H9 (cell line): Measurements from ENCODE around the gene CAMP. TPM values are rescaled to one million over a fixed set of nuclear protein-coding genes. Genes with fewer than 3 reads are reported as not detected.
A peak's percentile ranks its signal among the peaks of the same experiment; 100 is the strongest.

Source experiments
- DNase-seq: peaks from one replicate; pipeline ENCODE4 v3.0.0-alpha.2; 2017
- H2AFZ ChIP-seq: one replicate; pipeline ENCODE4 v1.6.1; 2013; ENCODE audit warnings: mild to moderate bottlenecking, low read length, control low read depth, moderate library complexity
- H2AK5ac ChIP-seq: 2 replicates; pipeline ENCODE4 v1.6.1; 2013; ENCODE audit warnings: low read length, control low read depth, mixed read lengths; ENCODE audit not compliant: insufficient read length
- H2BK120ac ChIP-seq: one replicate; pipeline ENCODE4 v1.6.1; 2013; ENCODE audit warnings: low read depth, mild to moderate bottlenecking, low read length, control low read depth, inconsistent platforms; ENCODE audit not compliant: poor library complexity, severe bottlenecking
- H2BK12ac ChIP-seq: 2 replicates; pipeline ENCODE4 v1.6.1; 2013; ENCODE audit warnings: low read length, control low read depth, mixed read lengths, low read depth; ENCODE audit not compliant: insufficient read length
- H2BK15ac ChIP-seq: 2 replicates; pipeline ENCODE4 v1.6.1; 2013; ENCODE audit warnings: low read depth, low read length, control low read depth
- H2BK20ac ChIP-seq: one replicate; pipeline ENCODE4 v1.6.1; 2013; ENCODE audit warnings: low read depth, mild to moderate bottlenecking, low read length, control low read depth, inconsistent platforms; ENCODE audit not compliant: poor library complexity, severe bottlenecking
- H2BK5ac ChIP-seq: 2 replicates; pipeline ENCODE4 v1.6.1; 2013; ENCODE audit warnings: low read length, control low read depth, mixed read lengths; ENCODE audit not compliant: insufficient read length
- H3K14ac ChIP-seq: 2 replicates; pipeline ENCODE4 v1.6.1; 2013; ENCODE audit warnings: low read length, control low read depth; ENCODE audit not compliant: insufficient read depth
- H3K18ac ChIP-seq: 2 replicates; pipeline ENCODE4 v1.6.1; 2013; ENCODE audit warnings: low read depth, mild to moderate bottlenecking, mixed read lengths, low read length, control low read depth; ENCODE audit not compliant: insufficient read length
- H3K23ac ChIP-seq: 2 replicates; pipeline ENCODE4 v1.6.1; 2013; ENCODE audit warnings: low read length, control low read depth, mixed read lengths, low read depth; ENCODE audit not compliant: insufficient read length
- H3K23me2 ChIP-seq: 2 replicates; pipeline ENCODE4 v1.6.1; 2013; ENCODE audit warnings: low read depth, mild to moderate bottlenecking, mixed read lengths, low read length, control low read depth; ENCODE audit not compliant: insufficient read length, poor library complexity, severe bottlenecking
- H3K27ac ChIP-seq: 2 replicates; pipeline ENCODE4 v1.5.1; 2013; ENCODE audit warnings: low read length, control low read depth, mixed read lengths, low read depth; ENCODE audit not compliant: insufficient read length
- H3K27me3 ChIP-seq: 2 replicates; pipeline ENCODE4 v1.6.1; 2013; ENCODE audit warnings: low read length, control low read depth, inconsistent platforms; ENCODE audit not compliant: insufficient read depth
- H3K4ac ChIP-seq: 2 replicates; pipeline ENCODE4 v1.6.1; 2013; ENCODE audit warnings: low read depth, mild to moderate bottlenecking, control low read depth, inconsistent platforms, low read length, moderate library complexity
- H3K4me1 ChIP-seq: 2 replicates; pipeline ENCODE4 v1.6.1; 2013; ENCODE audit warnings: low read length, control low read depth, inconsistent platforms; ENCODE audit not compliant: insufficient read depth
- H3K4me2 ChIP-seq: 2 replicates; pipeline ENCODE4 v1.6.1; 2013; ENCODE audit warnings: low read length, control low read depth, mixed read lengths; ENCODE audit not compliant: insufficient read length, insufficient read depth
- H3K56ac ChIP-seq: 2 replicates; pipeline ENCODE4 v1.6.1; 2013; ENCODE audit warnings: low read depth, mild to moderate bottlenecking, mixed read lengths, low read length, control low read depth; ENCODE audit not compliant: insufficient read length
- H3K79me1 ChIP-seq: 2 replicates; pipeline ENCODE4 v1.6.1; 2013; ENCODE audit warnings: low read depth, mild to moderate bottlenecking, moderate library complexity, low read length, control low read depth, inconsistent platforms; ENCODE audit not compliant: insufficient read depth, poor library complexity, severe bottlenecking
- H3K79me2 ChIP-seq: 2 replicates; pipeline ENCODE4 v1.6.1; 2013; ENCODE audit warnings: low read length, control low read depth, inconsistent platforms; ENCODE audit not compliant: insufficient read depth
- H3K9ac ChIP-seq: 2 replicates; pipeline ENCODE4 v1.6.1; 2013; ENCODE audit warnings: low read length, control low read depth, mixed read lengths; ENCODE audit not compliant: insufficient read length; ENCODE audit errors: extremely low read depth
- H3K9me3 ChIP-seq: one replicate; pipeline ENCODE4 v1.6.1; 2013; ENCODE audit warnings: low read depth, low read length, inconsistent platforms; ENCODE audit not compliant: control insufficient read depth
- H3T11ph ChIP-seq: one replicate; pipeline ENCODE4 v1.6.1; 2013; ENCODE audit warnings: mild to moderate bottlenecking, low read length, control low read depth, inconsistent platforms
- H4K20me1 ChIP-seq: one replicate; pipeline ENCODE4 v1.6.1; 2013; ENCODE audit not compliant: control insufficient read depth, insufficient read length, insufficient read depth
- H4K5ac ChIP-seq: 2 replicates; pipeline ENCODE4 v1.6.1; 2013; ENCODE audit warnings: low read depth, mild to moderate bottlenecking, mixed read lengths, low read length, control low read depth; ENCODE audit not compliant: insufficient read length
- H4K8ac ChIP-seq: replicated peaks from 2 replicates; pipeline ENCODE4 v1.6.1; 2013; ENCODE audit warnings: low read length, control low read depth, mixed read lengths, low read depth; ENCODE audit not compliant: insufficient read length
- H4K91ac ChIP-seq: 2 replicates; pipeline ENCODE4 v1.6.1; 2013; ENCODE audit warnings: low read depth, mild to moderate bottlenecking, moderate library complexity, mixed read lengths, low read length, control low read depth; ENCODE audit not compliant: insufficient read length
- H3K27ac Mint-ChIP-seq, 3 experiments: 2 replicates in 2 of 3; 3 replicates in 1 of 3; pipeline ENCODE4 v1.8.0; 2020 to 2021; ENCODE audit warnings: mixed read lengths in 3 of 3, mild to moderate bottlenecking in 1 of 3, moderate library complexity in 1 of 3
- H3K27me3 Mint-ChIP-seq: 2 replicates; pipeline ENCODE4 v1.8.0; 2021; ENCODE audit warnings: low read depth, mild to moderate bottlenecking, moderate library complexity, mixed read lengths
- H3K36me3 Mint-ChIP-seq, 3 experiments: 2 replicates in 2 of 3; 3 replicates in 1 of 3; pipeline ENCODE4 v1.8.0; 2020 to 2021; ENCODE audit warnings: low read depth in 3 of 3, mixed read lengths in 3 of 3; ENCODE audit not compliant: insufficient read depth in 1 of 3
- H3K4me1 Mint-ChIP-seq, 2 experiments: 2 replicates each; pipeline ENCODE4 v1.8.0; 2020; ENCODE audit warnings: mixed read lengths in 2 of 2
- H3K4me3 Mint-ChIP-seq, 2 experiments: 2 replicates in 1 of 2; 3 replicates in 1 of 2; pipeline ENCODE4 v1.8.0; 2020 to 2021; ENCODE audit warnings: mild to moderate bottlenecking in 2 of 2, mixed read lengths in 2 of 2, moderate library complexity in 1 of 2
- H3K9me3 Mint-ChIP-seq, 2 experiments: 2 replicates in 1 of 2; 3 replicates in 1 of 2; pipeline ENCODE4 v1.8.0; 2020; ENCODE audit warnings: mild to moderate bottlenecking in 2 of 2, mixed read lengths in 2 of 2, moderate library complexity in 1 of 2
- WGBS: extraction: QIAGEN DNeasy Blood & Tissue Kit; methylation state at CpG from one replicate; pipeline ENCODE4 v1.1.7; 2013; ENCODE audit warnings: missing lambda C conversion rate, low lambda C conversion rate, mixed read lengths; ENCODE audit not compliant: insufficient read length; ENCODE audit errors: extremely low coverage; 5-methylcytosine and 5-hydroxymethylcytosine counted together
- total RNA-seq: library from RNA; stranded (reverse); gene quantifications from 2 replicates; pipeline ENCODE4 v1.2.1, GENCODE V29; 2021
- TF ChIP-seq, protein P1 (sequence below): fragments of 200-600 bp; sonication (generic); conservative IDR thresholded peaks from 3 replicates; pipeline ENCODE4 v1.8.0; 2021; ENCODE audit warnings: antibody characterized with exemption, mild to moderate bottlenecking

CAMP gene
- total RNA-seq, 1 experiment from 2014 or later: not detected

DNA sequence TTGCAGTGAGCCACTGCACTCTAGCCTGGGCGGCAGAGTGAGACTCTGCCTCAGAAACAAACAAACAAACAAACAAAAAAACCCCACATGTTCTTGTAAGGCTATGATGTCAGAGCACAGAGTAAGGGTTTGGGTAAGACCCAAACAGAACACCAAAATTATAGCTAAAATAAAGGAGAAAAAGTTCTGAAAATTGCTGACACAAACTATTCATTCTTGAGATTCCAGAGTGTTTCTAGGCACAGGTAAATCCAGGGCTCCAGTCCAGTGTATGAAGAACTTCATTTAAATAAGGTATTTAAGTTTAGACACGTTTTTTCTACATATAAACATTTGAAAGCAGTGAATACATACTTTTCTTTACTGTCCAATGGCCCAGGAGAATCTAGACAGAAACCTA lies 39.0 kb upstream of the CAMP start:
- Mint-ChIP-seq H3K9me3 (no peaks in the 10 kb centered on the region), H3K36me3 (peaks cover 63 to 80% (median 79%) of the 10 kb centered on the region in 3 experiments), H3K4me1 (peaks cover 17 to 39% of the 10 kb centered on the region in 2 experiments), H3K27ac (peak overlapping the region in 1 of 3 experiments; percentile 58; a peak in 1 of 7 replicates), H3K27me3 (no peaks in the 10 kb centered on the region), H3K4me3 (no peak overlapping the region)
- Histone ChIP-seq H3K56ac (no peak overlapping the region), H2BK20ac (no peak overlapping the region), H3K4ac (no peak overlapping the region), H4K5ac (no peak overlapping the region), H4K8ac (no peak overlapping the region), H3K14ac (no peak overlapping the region), H3K23me2 (peaks cover 9% of the 10 kb centered on the region), H4K91ac (no peak overlapping the region), H3K79me1 (peaks cover 16% of the 10 kb centered on the region), H3K9ac (no peak overlapping the region), H3K23ac (no peak overlapping the region), H3K9me3 (no peaks in the 10 kb centered on the region), H2BK5ac (no peak overlapping the region), H3T11ph (no peak overlapping the region), H2AFZ (no peak overlapping the region), H2BK12ac (no peak overlapping the region), H4K20me1 (no peaks in the 10 kb centered on the region), H3K18ac (no peak overlapping the region), H3K4me1 (peaks cover 5% of the 10 kb centered on the region; the same call in 1 of the 2 replicates), H3K4me2 (no peak overlapping the region), H3K27me3 (no peaks in the 10 kb centered on the region), H2BK15ac (no peak overlapping the region), H2BK120ac (no peak overlapping the region), H2AK5ac (no peak overlapping the region), H3K79me2 (peaks cover 20% of the 10 kb centered on the region), H3K27ac (no peak overlapping the region)
- DNase-seq: no peak
- WGBS: no CpG with 5 or more reads among the region's 2 CpGs
- TF ChIP-seq, protein P1, sequence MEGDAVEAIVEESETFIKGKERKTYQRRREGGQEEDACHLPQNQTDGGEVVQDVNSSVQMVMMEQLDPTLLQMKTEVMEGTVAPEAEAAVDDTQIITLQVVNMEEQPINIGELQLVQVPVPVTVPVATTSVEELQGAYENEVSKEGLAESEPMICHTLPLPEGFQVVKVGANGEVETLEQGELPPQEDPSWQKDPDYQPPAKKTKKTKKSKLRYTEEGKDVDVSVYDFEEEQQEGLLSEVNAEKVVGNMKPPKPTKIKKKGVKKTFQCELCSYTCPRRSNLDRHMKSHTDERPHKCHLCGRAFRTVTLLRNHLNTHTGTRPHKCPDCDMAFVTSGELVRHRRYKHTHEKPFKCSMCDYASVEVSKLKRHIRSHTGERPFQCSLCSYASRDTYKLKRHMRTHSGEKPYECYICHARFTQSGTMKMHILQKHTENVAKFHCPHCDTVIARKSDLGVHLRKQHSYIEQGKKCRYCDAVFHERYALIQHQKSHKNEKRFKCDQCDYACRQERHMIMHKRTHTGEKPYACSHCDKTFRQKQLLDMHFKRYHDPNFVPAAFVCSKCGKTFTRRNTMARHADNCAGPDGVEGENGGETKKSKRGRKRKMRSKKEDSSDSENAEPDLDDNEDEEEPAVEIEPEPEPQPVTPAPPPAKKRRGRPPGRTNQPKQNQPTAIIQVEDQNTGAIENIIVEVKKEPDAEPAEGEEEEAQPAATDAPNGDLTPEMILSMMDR: no peak
